ENCODE measurements around the gene AAMDC. TPM values are rescaled to one million over a fixed set of nuclear protein-coding genes. Genes with fewer than 3 reads are reported as not detected.
"Not testable (repeated sequence)": the region's sequence is repeated elsewhere in the genome, so short reads cannot be mapped to it uniquely, and the experiment has no call there.

AAMDC gene
- total RNA-seq, 2 experiments from 2014 or later: 9.5 to 11.3 TPM

GRCh38 chr11:77910828-77911227 is 89.9 kb downstream of the AAMDC start:
- H3K4me1 Mint-ChIP-seq; H3K9me3 Mint-ChIP-seq; DNase-seq; H3K4me3 Mint-ChIP-seq; H3K27me3 Mint-ChIP-seq; H3K36me3 Mint-ChIP-seq; H3K27ac Mint-ChIP-seq; ATAC-seq (ENCODE audit: low read depth); POLR2A ChIA-PET: not testable (repeated sequence)

GRCh38 chr11:77913608-77914306 is 92.8 kb downstream of the AAMDC start:
- H3K27me3 Mint-ChIP-seq; H3K4me1 Mint-ChIP-seq; H3K36me3 Mint-ChIP-seq; ATAC-seq (ENCODE audit: low read depth); POLR2A ChIA-PET; H3K9me3 Mint-ChIP-seq; H3K27ac Mint-ChIP-seq; H3K4me3 Mint-ChIP-seq; DNase-seq: not testable (repeated sequence)

GRCh38 chr11:77914307-77914791 is 93.4 kb downstream of the AAMDC start:
- H3K9me3 Mint-ChIP-seq; ATAC-seq (ENCODE audit: low read depth); H3K27ac Mint-ChIP-seq: not testable (repeated sequence)

GRCh38 chr11:77917713-77918112 is 96.8 kb downstream of the AAMDC start:
- POLR2A ChIA-PET; ATAC-seq (ENCODE audit: low read depth); H3K9me3 Mint-ChIP-seq; H3K4me3 Mint-ChIP-seq; H3K36me3 Mint-ChIP-seq; DNase-seq; H3K4me1 Mint-ChIP-seq; H3K27me3 Mint-ChIP-seq; H3K27ac Mint-ChIP-seq: not testable (repeated sequence)

More at GRCh38 chr11:77914307-77914791, 93.4 kb downstream of the AAMDC start:
- DNase-seq, H3K4me3 Mint-ChIP-seq, H3K27me3 Mint-ChIP-seq, H3K36me3 Mint-ChIP-seq, POLR2A ChIA-PET, H3K4me1 Mint-ChIP-seq: not testable (repeated sequence)

Other genes with a start within 250 kb of the AAMDC start
- gene AQP11, start 231.2 kb upstream of the AAMDC start, total RNA-seq: under 1 TPM; 0.28 to 0.48 TPM
- gene CLNS1A, start 183.3 kb upstream of the AAMDC start, total RNA-seq: 100 to 1,000 TPM; 101 to 117 TPM
- gene RSF1, start 422 bp upstream of the AAMDC start, total RNA-seq: 10 to 100 TPM; 64.8 to 74.1 TPM
- gene INTS4, start 173.5 kb downstream of the AAMDC start, total RNA-seq: 10 to 100 TPM; 53.9 to 56.8 TPM
- under 1 TPM in 1 of 2 experiments, not detected in 1; 0.22 TPM for gene KCTD14, start 202.1 kb downstream of the AAMDC start, total RNA-seq
- not detected for gene THRSP, start 242.7 kb downstream of the AAMDC start, total RNA-seq